RWPE1 (cell line): Measurements from ENCODE around the gene NXF1.

ENCODE experiments used
- CTCF ChIA-PET: fragments of 350-600 bp; sonication (Branson Sonifier 250); formaldehyde crosslinking; extraction: SDS; loops from one replicate; lab custom pipeline; 2021; lab: Yijun Ruan, JAX
- POLR2A ChIA-PET: fragments of 400-600 bp; formaldehyde crosslinking; extraction: SDS; loops from one replicate; lab custom pipeline; 2020; ENCODE audit warnings: antibody characterized with exemption; ENCODE audit not compliant: low non-redundant PET; lab: Yijun Ruan, JAX
- DNase-seq: peaks from one replicate; pipeline ENCODE4 v3.0.0; 2012; ENCODE audit warnings: low spot score
- H3K27ac ChIP-seq: fragments of 450-650 bp; 2 replicates; pipeline ENCODE4 v1.5.1; 2017
- TF ChIP-seq, protein P1 (sequence below): fragments of 450-650 bp; conservative IDR thresholded peaks from 2 replicates; pipeline ENCODE4 v1.5.1; 2017; ENCODE audit warnings: low read depth, mild to moderate bottlenecking

NXF1 gene

GRCh38 chr11:62805076-62805892 lies at the start of gene NXF1:
NXF1 (minus strand) TSS chr11:62805440; CDS start chr11:62805356, 84 bp downstream.
- DNase-seq = peak; percentile 97

GRCh38 chr11:62854013-62854824 lies 49.0 kb upstream of the NXF1 start:
- DNase-seq = no peak
- ChIA-PET POLR2A (interaction anchor here (0.8 to 2.5 kb wide), 3 partner anchors 14 to 67 kb away, joined by 3 to 20 read pairs (median 4); no protein-coding TSS in a partner anchor), CTCF (interaction anchor here (1.0 kb wide), 1 partner anchor 68 kb away, joined by 3 read pairs; no protein-coding TSS in a partner anchor)
- TF ChIP-seq, protein P1, sequence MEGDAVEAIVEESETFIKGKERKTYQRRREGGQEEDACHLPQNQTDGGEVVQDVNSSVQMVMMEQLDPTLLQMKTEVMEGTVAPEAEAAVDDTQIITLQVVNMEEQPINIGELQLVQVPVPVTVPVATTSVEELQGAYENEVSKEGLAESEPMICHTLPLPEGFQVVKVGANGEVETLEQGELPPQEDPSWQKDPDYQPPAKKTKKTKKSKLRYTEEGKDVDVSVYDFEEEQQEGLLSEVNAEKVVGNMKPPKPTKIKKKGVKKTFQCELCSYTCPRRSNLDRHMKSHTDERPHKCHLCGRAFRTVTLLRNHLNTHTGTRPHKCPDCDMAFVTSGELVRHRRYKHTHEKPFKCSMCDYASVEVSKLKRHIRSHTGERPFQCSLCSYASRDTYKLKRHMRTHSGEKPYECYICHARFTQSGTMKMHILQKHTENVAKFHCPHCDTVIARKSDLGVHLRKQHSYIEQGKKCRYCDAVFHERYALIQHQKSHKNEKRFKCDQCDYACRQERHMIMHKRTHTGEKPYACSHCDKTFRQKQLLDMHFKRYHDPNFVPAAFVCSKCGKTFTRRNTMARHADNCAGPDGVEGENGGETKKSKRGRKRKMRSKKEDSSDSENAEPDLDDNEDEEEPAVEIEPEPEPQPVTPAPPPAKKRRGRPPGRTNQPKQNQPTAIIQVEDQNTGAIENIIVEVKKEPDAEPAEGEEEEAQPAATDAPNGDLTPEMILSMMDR = no peak
- H3K27ac ChIP-seq = no peak overlapping the region

More at GRCh38 chr11:62805076-62805892, at the start of gene NXF1:
- ChIA-PET CTCF (interaction anchor here (0.6 kb wide), 1 partner anchor 426 kb away, joined by 4 read pairs; no protein-coding TSS in a partner anchor), POLR2A (interaction anchor here (0.7 kb wide), 1 partner anchor 1438 kb away, joined by 3 read pairs; no protein-coding TSS in a partner anchor)
- peak within 1 kb of the TSS; percentile 82 for H3K27ac ChIP-seq
- TF ChIP-seq, protein P1 = no peak

GRCh38 chr11:62853279-62853965 lies 48.2 kb upstream of the NXF1 start:
- POLR2A ChIA-PET = interaction anchor here (0.8 to 1.1 kb wide), 2 partner anchors 28 to 66 kb away, joined by 3 to 4 read pairs; no protein-coding TSS in a partner anchor
- CTCF ChIA-PET = no interaction called here
- DNase-seq = no peak
- TF ChIP-seq, protein P1 = no peak
- H3K27ac ChIP-seq = no peak overlapping the region

DNA sequence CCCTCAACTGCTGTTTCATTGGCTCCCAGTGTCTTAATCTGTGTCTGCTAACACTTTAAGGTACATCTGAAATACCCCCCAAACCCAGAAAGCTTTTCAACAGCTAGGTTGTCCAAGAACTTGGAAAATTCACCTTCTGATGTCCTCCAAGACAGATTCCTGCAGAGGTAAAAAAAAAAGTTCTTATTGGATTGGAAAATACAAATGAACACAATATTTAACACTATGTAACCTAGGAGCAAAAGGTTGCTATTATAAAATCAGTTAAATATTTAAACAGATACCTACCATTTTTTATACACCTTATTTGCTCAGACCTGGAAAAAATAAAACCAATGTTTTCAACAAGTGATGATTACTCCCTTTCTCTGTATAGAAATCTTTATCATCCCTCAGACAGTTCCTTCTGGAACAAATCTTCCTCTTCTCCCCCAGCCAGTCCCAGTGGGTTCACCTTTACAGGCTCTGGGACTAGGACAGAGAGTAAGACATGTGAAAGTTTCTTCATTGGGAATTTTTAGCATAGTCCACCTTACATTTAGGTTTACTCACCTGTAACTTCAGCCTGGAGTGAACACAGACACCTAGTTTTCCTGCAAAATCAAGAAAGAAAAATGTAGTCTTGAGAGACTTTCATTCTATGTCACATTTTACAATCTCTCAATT lies 47.4 kb upstream of the NXF1 start:
- no peak overlapping the region for H3K27ac ChIP-seq
- ChIA-PET CTCF (no interaction called here), POLR2A (interaction anchor here (1.1 to 2.2 kb wide), 2 partner anchors 11 to 29 kb away, joined by 3 to 13 read pairs; no protein-coding TSS in a partner anchor)
- no peak for DNase-seq
- TF ChIP-seq, protein P1 = no peak

DNA sequence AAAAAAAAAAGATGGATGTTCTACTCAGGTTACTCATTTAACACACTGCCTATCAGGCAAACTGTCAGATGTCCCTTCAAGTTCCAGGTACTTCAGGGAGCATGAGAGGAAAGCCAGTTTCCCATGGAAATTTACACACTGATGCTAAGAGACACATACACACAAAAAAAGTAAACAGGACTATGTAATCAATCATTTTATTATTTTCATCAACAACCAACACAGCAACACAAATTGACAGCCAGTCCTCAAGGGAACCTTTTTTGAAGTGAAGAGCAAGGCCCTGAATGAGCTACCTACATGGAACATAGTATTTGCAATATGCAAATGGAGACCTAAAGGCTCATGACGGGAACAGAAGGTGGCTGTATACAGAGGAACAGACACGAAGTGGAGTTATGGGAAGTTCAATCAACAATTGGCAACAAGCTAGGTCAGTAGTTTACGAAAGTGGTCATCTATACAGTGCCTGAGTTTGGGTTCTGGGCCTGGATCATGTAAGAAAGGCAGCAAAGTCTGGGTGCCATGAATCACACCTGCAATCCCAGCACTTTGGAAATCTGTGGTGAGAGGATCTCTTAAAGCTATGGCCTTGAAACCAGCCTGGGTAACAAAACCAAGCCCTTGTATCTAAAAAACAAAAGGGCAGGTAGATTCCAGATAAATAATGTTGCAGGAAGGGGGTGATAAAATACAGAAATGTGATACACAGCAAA lies 46.7 kb upstream of the NXF1 start:
- DNase-seq = no peak
- ChIA-PET CTCF (interaction anchor here (0.7 kb wide), 2 partner anchors 10 to 39 kb away, joined by 3 to 7 read pairs; no protein-coding TSS in a partner anchor), POLR2A (interaction anchor here (0.5 to 2.2 kb wide), 4 partner anchors 11 to 56 kb away, joined by 3 to 13 read pairs (median 4); no protein-coding TSS in a partner anchor)
- H3K27ac ChIP-seq = peak overlapping the region; percentile 70
- TF ChIP-seq, protein P1 = no peak
